Esophagus squamous epithelium (tissue), 5 donors: ENCODE results near the gene SLC10A3. TPM values are rescaled to one million over a fixed set of nuclear protein-coding genes. Genes with fewer than 3 reads are reported as not detected.

Source experiments
- DNase-seq: peaks from one replicate; lab custom pipeline; 2025; lab: John Stamatoyannopoulos, UW
- H3K27ac ChIP-seq, 4 donors: fragments of 200-600 bp; sonication (generic); one replicate each; pipeline ENCODE4 v1.5.1; 2016 to 2019; ENCODE audit warnings: mild to moderate bottlenecking in 1 of 4
- H3K27me3 ChIP-seq, 4 donors: fragments of 200-600 bp; sonication (generic); 1 replicate in 3 of 4; 2 replicates in 1 of 4; pipeline versions ENCODE4 v1.5.1 to v1.6.0; 2017 to 2021; ENCODE audit warnings: antibody characterized with exemption in 1 of 4
- H3K36me3 ChIP-seq, 3 donors: fragments of 200-600 bp; sonication (generic); one replicate each; pipeline ENCODE4 v1.5.1; 2016 to 2019
- H3K4me1 ChIP-seq, 3 donors: fragments of 200-600 bp; sonication (generic); one replicate each; pipeline ENCODE4 v1.5.1; 2017 to 2019
- H3K4me3 ChIP-seq, 4 donors: fragments of 200-600 bp; sonication (generic); 1 replicate in 3 of 4; 2 replicates in 1 of 4; pipeline ENCODE4 v1.5.1; 2016 to 2019; ENCODE audit warnings: mild to moderate bottlenecking in 2 of 4, moderate library complexity in 1 of 4
- H3K9me3 ChIP-seq, 3 donors: fragments of 200-600 bp; sonication (generic); one replicate each; pipeline ENCODE4 v1.5.1; 2016 to 2019
- POLR2A ChIP-seq, 4 donors: fragments of 450-650 bp; IDR thresholded peaks; one replicate each; pipeline ENCODE4 v1.6.1; 2017; ENCODE audit warnings: antibody characterized with exemption in 4 of 4, mild to moderate bottlenecking in 4 of 4, moderate library complexity in 3 of 4
- WGBS, 2 donors: methylation state at CpG; one replicate each; pipeline ENCODE4 v1.1.5; 2018; 5-methylcytosine and 5-hydroxymethylcytosine counted together
- intact Hi-C: fragments of 100-400 bp; cut with DNase I; formaldehyde crosslinking; loops from one replicate; pipeline ENCODE4 v1.15.0; 2022
- total RNA-seq, 4 donors: library from RNA; depleted of rRNA; stranded (reverse); fragments of >200 nt; gene quantifications; one replicate each; pipeline ENCODE4 v1.1.0, GENCODE V29; 2016
- TF ChIP-seq, protein P1 (sequence below), 6 experiments: fragments of 450-650 bp in 4 of 6; fragments of 200-600 bp in 2 of 6; sonication (generic) in 2 of 6; IDR thresholded peaks; one replicate each; pipeline ENCODE4 v1.5.1; 2016 to 2019; ENCODE audit warnings: antibody characterized with exemption in 6 of 6, mild to moderate bottlenecking in 4 of 6, moderate library complexity in 4 of 6
- donor health status: DM: yes; HTN: yes; CAD: no.

SLC10A3 gene
- total RNA-seq, 4 donors from 2014 or later, result 26.1 to 38.5 (median 29.5) TPM

DNA sequence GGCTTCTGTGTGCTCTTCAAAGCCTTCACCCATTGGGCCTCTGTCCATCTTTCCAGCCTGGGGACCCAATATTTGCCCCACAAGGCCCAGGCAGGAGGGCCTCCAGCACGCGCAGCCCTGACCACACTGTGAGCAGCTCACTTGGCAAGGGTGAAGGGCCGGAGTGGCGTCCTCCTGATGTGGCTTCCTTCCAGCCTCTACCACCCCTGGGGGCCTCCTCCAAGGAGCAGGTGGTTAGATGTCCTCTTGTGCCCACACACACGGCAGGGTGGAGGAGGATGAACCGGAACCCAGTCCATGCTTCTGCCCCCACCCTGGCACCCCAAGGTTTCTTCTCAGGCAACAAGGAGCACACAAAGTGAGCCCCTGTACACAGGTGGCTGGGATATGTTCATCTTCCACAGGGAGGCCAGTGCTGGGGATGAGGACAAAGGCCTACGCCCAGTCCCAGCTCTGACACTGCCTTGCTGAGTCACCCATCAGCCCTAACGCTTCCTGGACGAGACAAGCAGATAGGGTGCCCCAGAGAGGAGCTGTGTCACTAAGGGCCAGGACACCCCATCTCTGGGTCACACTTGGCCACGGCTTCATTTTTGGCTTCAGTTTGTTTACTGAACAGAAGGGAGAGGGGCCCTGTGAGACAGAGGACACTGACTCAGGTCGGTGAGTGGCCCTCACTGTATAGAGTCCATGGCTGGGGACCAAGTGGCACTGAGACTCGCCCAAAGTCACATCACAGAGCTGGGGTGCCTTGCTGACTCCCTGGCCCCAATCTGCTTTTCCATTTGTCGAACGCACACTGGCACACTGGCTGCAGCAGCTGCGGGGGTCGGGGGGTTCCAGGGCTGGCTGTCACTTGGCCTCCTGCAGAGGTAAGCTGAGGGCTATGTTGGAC lies 5.9 kb downstream of the SLC10A3 start:
- intact Hi-C loops, result no loop called here
- DNase-seq, result no peak
- 67 to 77% methylated on average over 3 to 5 of the region's 16 CpGs for WGBS, 2 donors

DNA sequence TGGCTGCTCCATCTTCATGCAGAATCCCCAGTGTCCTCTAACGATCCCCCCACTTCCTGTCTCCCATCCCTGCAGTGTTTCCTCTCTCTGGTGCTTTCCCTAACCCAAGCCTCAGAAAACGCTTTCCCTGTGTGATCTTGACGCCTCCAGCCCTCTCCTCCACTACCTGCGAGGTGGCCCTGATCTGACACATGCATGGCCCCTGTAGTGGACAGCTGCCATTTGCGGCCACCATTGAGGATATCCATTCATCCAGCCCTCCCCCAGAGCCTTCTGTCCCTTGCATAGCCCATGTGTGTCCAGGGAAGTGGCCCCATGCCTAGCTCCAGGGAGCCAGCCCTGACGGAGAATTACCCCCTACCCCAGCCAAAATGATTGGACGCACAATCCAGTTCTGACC lies 7.1 kb downstream of the SLC10A3 start:
- Histone ChIP-seq H3K4me1 (peaks cover 4 to 51% (median 11%) of the 10 kb centered on the region in 3 donors), H3K4me3 (no peak overlapping the region), H3K9me3 (no peaks in the 10 kb centered on the region), H3K36me3 (peaks cover 0 to 21% (median 0%) of the 10 kb centered on the region in 3 donors), H3K27ac (no peak overlapping the region), H3K27me3 (no peaks in the 10 kb centered on the region)
- TF ChIP-seq, protein P1, sequence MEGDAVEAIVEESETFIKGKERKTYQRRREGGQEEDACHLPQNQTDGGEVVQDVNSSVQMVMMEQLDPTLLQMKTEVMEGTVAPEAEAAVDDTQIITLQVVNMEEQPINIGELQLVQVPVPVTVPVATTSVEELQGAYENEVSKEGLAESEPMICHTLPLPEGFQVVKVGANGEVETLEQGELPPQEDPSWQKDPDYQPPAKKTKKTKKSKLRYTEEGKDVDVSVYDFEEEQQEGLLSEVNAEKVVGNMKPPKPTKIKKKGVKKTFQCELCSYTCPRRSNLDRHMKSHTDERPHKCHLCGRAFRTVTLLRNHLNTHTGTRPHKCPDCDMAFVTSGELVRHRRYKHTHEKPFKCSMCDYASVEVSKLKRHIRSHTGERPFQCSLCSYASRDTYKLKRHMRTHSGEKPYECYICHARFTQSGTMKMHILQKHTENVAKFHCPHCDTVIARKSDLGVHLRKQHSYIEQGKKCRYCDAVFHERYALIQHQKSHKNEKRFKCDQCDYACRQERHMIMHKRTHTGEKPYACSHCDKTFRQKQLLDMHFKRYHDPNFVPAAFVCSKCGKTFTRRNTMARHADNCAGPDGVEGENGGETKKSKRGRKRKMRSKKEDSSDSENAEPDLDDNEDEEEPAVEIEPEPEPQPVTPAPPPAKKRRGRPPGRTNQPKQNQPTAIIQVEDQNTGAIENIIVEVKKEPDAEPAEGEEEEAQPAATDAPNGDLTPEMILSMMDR (IDR thresholded peaks at IDR 0.05), result no peak
- TF ChIP-seq POLR2A (IDR thresholded peaks at IDR 0.05), result no peak
- DNase-seq, result no peak
- WGBS, 2 donors, result 72 to 78% methylated on average over 4 to 5 of the region's 7 CpGs
- intact Hi-C loops, result no loop called here

More for the DNA sequence above, 5.9 kb downstream of the SLC10A3 start:
- Histone ChIP-seq H3K4me1 (peaks cover 11 to 54% (median 13%) of the 10 kb centered on the region in 3 donors), H3K27ac (peak overlapping the region; percentile 84 to 92 (median 92)), H3K4me3 (no peak overlapping the region), H3K9me3 (no peaks in the 10 kb centered on the region), H3K27me3 (no peaks in the 10 kb centered on the region), H3K36me3 (peaks cover 0 to 27% (median 0%) of the 10 kb centered on the region in 3 donors)
- TF ChIP-seq, protein P1 (IDR thresholded peaks at IDR 0.05), result no peak
- TF ChIP-seq POLR2A (IDR thresholded peaks at IDR 0.05), result peak in 1 of 4 donors; percentile 5

DNA sequence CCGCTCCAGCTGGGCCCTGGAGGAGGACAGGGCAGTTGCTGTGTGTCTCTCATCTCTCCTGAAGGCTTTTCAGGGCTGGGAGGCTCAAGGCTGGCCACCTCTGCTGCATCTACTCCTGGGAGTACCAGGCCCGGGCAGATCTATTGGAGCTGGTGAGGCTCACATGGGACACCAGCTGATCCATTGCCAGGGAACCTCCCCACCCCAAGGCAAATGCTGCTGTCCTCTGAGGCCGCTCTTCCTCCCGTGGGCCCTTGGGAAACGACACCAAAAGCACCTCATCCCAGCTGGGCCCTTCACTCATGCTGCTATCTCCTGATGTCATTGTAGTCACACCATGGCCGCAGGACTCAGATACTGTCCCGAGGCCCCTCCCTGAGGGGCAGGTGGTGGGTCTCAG lies 7.6 kb downstream of the SLC10A3 start:
- Histone ChIP-seq H3K27ac (no peak overlapping the region), H3K4me1 (peaks cover 4 to 51% (median 11%) of the 10 kb centered on the region in 3 donors), H3K4me3 (no peak overlapping the region), H3K9me3 (no peaks in the 10 kb centered on the region), H3K36me3 (peaks cover 0 to 15% (median 0%) of the 10 kb centered on the region in 3 donors), H3K27me3 (no peaks in the 10 kb centered on the region)
- 75 to 100% methylated on average over 1 to 3 of the region's 7 CpGs for WGBS, 2 donors
- DNase-seq, result no peak
- TF ChIP-seq, protein P1 (IDR thresholded peaks at IDR 0.05), result no peak
- no peak for TF ChIP-seq POLR2A (IDR thresholded peaks at IDR 0.05)
- intact Hi-C loops, result no loop called here

DNA sequence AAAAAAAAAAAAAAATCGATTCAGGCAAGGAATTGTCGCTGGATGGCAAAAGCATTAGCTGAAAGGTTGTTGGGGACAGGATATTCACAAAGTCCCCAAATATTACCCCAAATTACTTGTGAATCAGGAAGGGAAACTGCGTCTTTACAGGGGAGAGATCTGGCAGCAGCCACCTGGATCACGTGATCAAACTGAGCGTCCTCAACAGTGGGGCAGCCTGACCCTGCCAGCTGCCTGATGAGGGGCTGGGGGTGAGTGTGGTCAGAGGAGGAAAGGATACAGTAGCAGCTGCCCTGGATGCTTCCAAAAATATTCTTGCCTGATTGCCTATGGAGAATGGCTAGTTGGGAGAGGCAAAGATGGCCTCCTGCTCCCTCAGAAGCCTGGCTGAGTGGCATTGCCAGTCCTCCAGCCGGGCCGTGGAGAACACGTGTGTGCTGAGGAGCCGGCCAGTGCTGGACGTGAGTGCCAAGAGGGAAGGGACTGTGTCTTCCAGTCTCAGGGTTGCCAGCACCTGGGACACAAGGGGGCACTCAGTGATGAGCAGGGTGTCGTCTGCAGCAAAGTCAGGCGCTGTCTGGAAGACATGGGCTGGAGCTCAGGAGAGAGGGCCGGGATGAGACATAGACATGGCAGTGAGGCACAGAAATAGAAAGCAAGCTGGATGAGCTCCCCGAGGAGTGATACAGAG lies 8.4 kb downstream of the SLC10A3 start:
- no peak overlapping the region for H3K4me3 ChIP-seq
- no peaks in the 10 kb centered on the region for H3K27me3 ChIP-seq
- H3K27ac ChIP-seq, result no peak overlapping the region
- TF ChIP-seq, protein P1 (IDR thresholded peaks at IDR 0.05), result no peak
- TF ChIP-seq POLR2A (IDR thresholded peaks at IDR 0.05), result no peak
- H3K9me3 ChIP-seq, result no peaks in the 10 kb centered on the region
- intact Hi-C loops, result no loop called here
- H3K36me3 ChIP-seq, result peaks cover 0 to 10% (median 0%) of the 10 kb centered on the region in 3 donors
- WGBS, 2 donors, result 70 to 73% methylated on average over 2 to 13 of the region's 14 CpGs
- no peak for DNase-seq
- H3K4me1 ChIP-seq, result peaks cover 4 to 44% (median 11%) of the 10 kb centered on the region in 3 donors
